ENCODE measurements around the gene SEMA3F.

DNA sequence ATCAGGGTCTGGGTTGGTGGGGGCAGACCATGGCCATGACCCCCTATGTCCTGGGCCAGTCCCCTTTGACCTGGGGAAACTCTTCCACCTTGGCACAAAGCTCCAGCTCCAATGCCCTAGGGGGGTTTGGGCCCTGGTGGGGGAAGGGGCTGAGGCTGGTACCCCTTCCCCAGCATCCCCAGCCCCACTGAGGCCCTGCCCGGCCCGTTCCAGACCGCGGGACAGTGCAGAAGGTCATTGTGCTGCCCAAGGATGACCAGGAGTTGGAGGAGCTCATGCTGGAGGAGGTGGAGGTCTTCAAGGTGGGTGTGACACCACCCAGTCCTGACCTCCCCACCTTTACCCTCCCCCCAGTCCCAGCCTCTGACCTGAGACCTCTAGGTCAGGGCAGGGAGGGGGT lies 30.1 kb downstream of the SEMA3F start:
- TF ChIP-seq, protein P1, sequence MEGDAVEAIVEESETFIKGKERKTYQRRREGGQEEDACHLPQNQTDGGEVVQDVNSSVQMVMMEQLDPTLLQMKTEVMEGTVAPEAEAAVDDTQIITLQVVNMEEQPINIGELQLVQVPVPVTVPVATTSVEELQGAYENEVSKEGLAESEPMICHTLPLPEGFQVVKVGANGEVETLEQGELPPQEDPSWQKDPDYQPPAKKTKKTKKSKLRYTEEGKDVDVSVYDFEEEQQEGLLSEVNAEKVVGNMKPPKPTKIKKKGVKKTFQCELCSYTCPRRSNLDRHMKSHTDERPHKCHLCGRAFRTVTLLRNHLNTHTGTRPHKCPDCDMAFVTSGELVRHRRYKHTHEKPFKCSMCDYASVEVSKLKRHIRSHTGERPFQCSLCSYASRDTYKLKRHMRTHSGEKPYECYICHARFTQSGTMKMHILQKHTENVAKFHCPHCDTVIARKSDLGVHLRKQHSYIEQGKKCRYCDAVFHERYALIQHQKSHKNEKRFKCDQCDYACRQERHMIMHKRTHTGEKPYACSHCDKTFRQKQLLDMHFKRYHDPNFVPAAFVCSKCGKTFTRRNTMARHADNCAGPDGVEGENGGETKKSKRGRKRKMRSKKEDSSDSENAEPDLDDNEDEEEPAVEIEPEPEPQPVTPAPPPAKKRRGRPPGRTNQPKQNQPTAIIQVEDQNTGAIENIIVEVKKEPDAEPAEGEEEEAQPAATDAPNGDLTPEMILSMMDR (IDR thresholded peaks at IDR 0.05): no peak
- TF ChIP-seq POLR2A (IDR thresholded peaks at IDR 0.05): no peak
